GM23338 (cell line): ENCODE results near the gene SPG21. TPM values are rescaled to one million over a fixed set of nuclear protein-coding genes. Genes with fewer than 3 reads are reported as not detected.

ENCODE experiments used
- ATAC-seq: fragments of 200-7000 bp; cut with Tn5 transposase; 3 replicates; pipeline ENCODE4 v1.9.1; 2020
- DNase-seq: peaks from one replicate; pipeline ENCODE4 v3.0.0-alpha.2; 2015; ENCODE audit warnings: low spot score
- H2AFZ ChIP-seq: fragments of 200-600 bp; sonication (generic); 2 replicates; pipeline ENCODE4 v1.8.0; 2016; ENCODE audit warnings: antibody characterized with exemption, mild to moderate bottlenecking, moderate library complexity
- H3F3A ChIP-seq: fragments of 200-600 bp; sonication (generic); replicated peaks from 2 replicates; pipeline ENCODE4 v1.8.0; 2017; ENCODE audit warnings: antibody characterized with exemption, mixed run types, low read depth
- H3K27ac ChIP-seq: fragments of 200-600 bp; sonication (generic); 2 replicates; pipeline ENCODE4 v1.6.1; 2016; ENCODE audit warnings: low read depth
- H3K27me3 ChIP-seq: fragments of 200-600 bp; sonication (generic); 2 replicates; pipeline ENCODE4 v1.8.0; 2016; ENCODE audit warnings: mild to moderate bottlenecking, mixed run types, moderate library complexity; ENCODE audit not compliant: insufficient read depth
- H3K36me3 ChIP-seq: fragments of 200-600 bp; sonication (generic); 2 replicates; pipeline ENCODE4 v1.8.0; 2016; ENCODE audit warnings: mild to moderate bottlenecking; ENCODE audit not compliant: insufficient read depth
- H3K4me1 ChIP-seq: fragments of 200-600 bp; sonication (generic); 2 replicates; pipeline ENCODE4 v1.8.0; 2016; ENCODE audit warnings: mild to moderate bottlenecking, moderate library complexity; ENCODE audit not compliant: insufficient read depth
- H3K4me2 ChIP-seq: fragments of 200-600 bp; sonication (generic); 2 replicates; pipeline ENCODE4 v1.7.1; 2017; ENCODE audit warnings: mixed run types
- H3K4me3 ChIP-seq: fragments of 200-600 bp; sonication (generic); 2 replicates; pipeline ENCODE4 v1.6.1; 2016; ENCODE audit warnings: mixed run types
- H3K79me2 ChIP-seq: fragments of 200-600 bp; sonication (generic); replicated peaks from 2 replicates; pipeline ENCODE4 v1.8.0; 2017; ENCODE audit warnings: mild to moderate bottlenecking; ENCODE audit not compliant: insufficient read depth
- H3K9me2 ChIP-seq: fragments of 200-600 bp; sonication (generic); 2 replicates; pipeline ENCODE4 v1.8.0; 2017; ENCODE audit not compliant: insufficient read depth
- H4K20me1 ChIP-seq: fragments of 200-600 bp; sonication (generic); replicated peaks from 2 replicates; pipeline ENCODE4 v1.8.0; 2017; ENCODE audit warnings: mild to moderate bottlenecking; ENCODE audit not compliant: insufficient read depth
- H3K27ac Mint-ChIP-seq: 2 replicates; pipeline ENCODE4 v1.8.0; 2020; ENCODE audit warnings: inconsistent platforms, mild to moderate bottlenecking, moderate library complexity, mixed read lengths
- H3K27me3 Mint-ChIP-seq: 3 replicates; pipeline ENCODE4 v1.8.0; 2022; ENCODE audit warnings: low read depth, mild to moderate bottlenecking, moderate library complexity, mixed read lengths, inconsistent platforms; ENCODE audit not compliant: insufficient read depth, poor library complexity
- H3K36me3 Mint-ChIP-seq: 3 replicates; pipeline ENCODE4 v1.8.0; 2021; ENCODE audit warnings: low read depth, mild to moderate bottlenecking, inconsistent platforms, moderate library complexity, mixed read lengths
- H3K4me1 Mint-ChIP-seq: 3 replicates; pipeline ENCODE4 v1.8.0; 2020; ENCODE audit warnings: mild to moderate bottlenecking, inconsistent platforms, mixed read lengths
- H3K4me3 Mint-ChIP-seq: 3 replicates; pipeline ENCODE4 v1.8.0; 2021; ENCODE audit warnings: moderate library complexity, mild to moderate bottlenecking, inconsistent platforms, mixed read lengths
- H3K9me3 Mint-ChIP-seq: 3 replicates; pipeline ENCODE4 v1.8.0; 2020; ENCODE audit warnings: moderate library complexity, mild to moderate bottlenecking, inconsistent platforms, mixed read lengths
- CTCF ChIP-seq, 2 experiments: fragments of 200-600 bp in 1 of 2; sonication (generic) in 1 of 2; conservative IDR thresholded peaks; 2 replicates each; pipeline versions ENCODE4 v1.5.1 to v1.6.1; 2016 to 2017; ENCODE audit warnings: antibody characterized with exemption in 2 of 2, low read depth in 2 of 2, mild to moderate bottlenecking in 2 of 2, moderate library complexity in 1 of 2
- ZNF462 ChIP-seq: fragments of 250-450 bp; sonication (Bioruptor Pico); IDR thresholded peaks from 2 replicates; pipeline ENCODE4 v1.5.0; 2020; ENCODE audit warnings: mild to moderate bottlenecking, moderate library complexity
- polyA plus RNA-seq: library from polyadenylated mRNA; unstranded; fragments of >200 nt; fragmentation: Nextera tagmentation; extraction: Ambion mirVana; gene quantifications from 2 replicates; pipeline ENCODE4 v1.2.1, GENCODE V29; 2016
- total RNA-seq: library from RNA; depleted of rRNA; stranded (reverse); fragments of >200 nt; shearing (Covaris generic); gene quantifications from 2 replicates; pipeline ENCODE4 v1.2.3, GENCODE V29; 2014

Gene SPG21
- total and polyA plus RNA-seq, 2 experiments from 2014 or later = 81.0 to 102 TPM

DNA sequence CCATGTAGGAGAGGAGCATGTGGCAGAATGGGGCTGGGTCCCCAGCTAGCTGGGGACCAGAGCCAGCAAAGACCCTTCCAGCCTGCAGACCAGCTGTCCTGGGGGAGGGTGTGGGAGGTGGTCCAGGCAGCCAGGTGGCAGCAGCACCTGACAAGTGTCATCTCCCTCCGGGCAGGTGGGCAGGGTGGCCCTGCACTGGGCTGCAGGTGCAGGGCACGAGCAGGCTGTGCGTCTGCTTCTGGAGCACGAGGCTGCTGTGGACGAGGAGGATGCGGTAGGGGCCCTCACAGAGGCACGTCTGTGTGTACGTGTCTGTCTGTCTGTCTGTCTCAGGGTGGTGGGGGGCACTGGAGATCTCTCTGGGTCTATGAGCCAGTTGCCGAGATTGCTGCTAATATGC is 72.5 kb downstream of the SPG21 start:
- H3K27me3 Mint-ChIP-seq = peaks cover 24% of the 10 kb centered on the region

More for the DNA sequence above, 72.5 kb downstream of the SPG21 start:
- H3K27me3 ChIP-seq = peaks cover 9% of the 10 kb centered on the region
- H3K4me3 Mint-ChIP-seq = no peak overlapping the region
- DNase-seq (no peak), ATAC-seq (no peak)
- no peaks in the 10 kb centered on the region for H4K20me1 ChIP-seq
- H3K4me1 Mint-ChIP-seq = peaks cover 29% of the 10 kb centered on the region
- H3K79me2 ChIP-seq = no peaks in the 10 kb centered on the region
- H3K27ac Mint-ChIP-seq = no peak overlapping the region
- H3K4me2 ChIP-seq = no peak overlapping the region
- 0 out of 2 replicates have a peak, but pooled peaks cover 6% of the 10 kb centered on the region for H3F3A ChIP-seq
- H3K9me3 Mint-ChIP-seq = no peaks in the 10 kb centered on the region; the same call in 2 of the 3 replicates
- no peak overlapping the region for H3K4me3 ChIP-seq
- H3K4me1 ChIP-seq = peaks cover 22% of the 10 kb centered on the region
- no peaks in the 10 kb centered on the region for H3K36me3 ChIP-seq
- no peaks in the 10 kb centered on the region for H3K9me2 ChIP-seq
- TF ChIP-seq CTCF (conservative IDR thresholded peaks at IDR 0.05; ENCODE audit: low read depth in 2 of 2) = peak in 1 of 2 experiments; percentile 26; a peak in 2 of 4 replicates
- TF ChIP-seq ZNF462 (CRISPR knock-in tag) = no peak
- H2AFZ ChIP-seq = no peak overlapping the region
- no peaks in the 10 kb centered on the region for H3K36me3 Mint-ChIP-seq
- no peak overlapping the region for H3K27ac ChIP-seq
